IPS-18a (cell line): ENCODE data around the gene GINS2.

Experiments
- H3K27ac ChIP-seq: one replicate; pipeline ENCODE4 v1.5.1; 2013; ENCODE audit warnings: low read length
- H3K27me3 ChIP-seq: one replicate; pipeline ENCODE4 v1.6.1; 2013; ENCODE audit warnings: mild to moderate bottlenecking, low read length; ENCODE audit not compliant: control insufficient read depth, insufficient read depth
- H3K36me3 ChIP-seq: one replicate; pipeline ENCODE4 v1.6.1; 2013; ENCODE audit warnings: low read depth, low read length; ENCODE audit not compliant: control insufficient read depth
- H3K4me1 ChIP-seq: one replicate; pipeline ENCODE4 v1.6.1; 2013; ENCODE audit warnings: low read depth, low read length; ENCODE audit not compliant: control insufficient read depth
- H3K4me3 ChIP-seq: one replicate; pipeline ENCODE4 v1.5.1; 2013; ENCODE audit warnings: low read length
- H3K9ac ChIP-seq: one replicate; pipeline ENCODE4 v1.6.1; 2013; ENCODE audit warnings: mild to moderate bottlenecking, low read length, moderate library complexity
- H3K9me3 ChIP-seq: one replicate; pipeline ENCODE4 v1.6.1; 2013; ENCODE audit warnings: low read depth, low read length; ENCODE audit not compliant: control insufficient read depth

Gene GINS2

GRCh38 chr16:85649411-85650134 lies 39.2 kb downstream of the GINS2 start:
- Histone ChIP-seq H3K9me3 (no peaks in the 10 kb centered on the region), H3K27ac (no peak overlapping the region), H3K4me3 (no peak overlapping the region), H3K36me3 (peaks cover 11% of the 10 kb centered on the region), H3K9ac (no peak overlapping the region), H3K4me1 (no peaks in the 10 kb centered on the region), H3K27me3 (no peaks in the 10 kb centered on the region)

GRCh38 chr16:85648805-85649204 lies 39.9 kb downstream of the GINS2 start:
- H3K4me3 ChIP-seq: no peak overlapping the region
- H3K27me3 ChIP-seq: no peaks in the 10 kb centered on the region
- no peak overlapping the region for H3K9ac ChIP-seq
- no peaks in the 10 kb centered on the region for H3K9me3 ChIP-seq
- peaks cover 4% of the 10 kb centered on the region for H3K36me3 ChIP-seq
- no peak overlapping the region for H3K27ac ChIP-seq
- no peaks in the 10 kb centered on the region for H3K4me1 ChIP-seq

- no peak overlapping the region for H3K9ac ChIP-seq
- no peak overlapping the region for H3K27ac ChIP-seq
- H3K36me3 ChIP-seq: peaks cover 3% of the 10 kb centered on the region
- H3K27me3 ChIP-seq: no peaks in the 10 kb centered on the region
- H3K4me3 ChIP-seq: no peak overlapping the region
- no peaks in the 10 kb centered on the region for H3K9me3 ChIP-seq
- no peaks in the 10 kb centered on the region for H3K4me1 ChIP-seq
Observed at GRCh38 chr16:85648070-85648714, 40.6 kb downstream of the GINS2 start.

GRCh38 chr16:85646976-85647375 lies 41.8 kb downstream of the GINS2 start:
- no peak overlapping the region for H3K27ac ChIP-seq
- no peak overlapping the region for H3K4me3 ChIP-seq
- H3K9ac ChIP-seq: no peak overlapping the region
- H3K9me3 ChIP-seq: no peaks in the 10 kb centered on the region
- no peaks in the 10 kb centered on the region for H3K27me3 ChIP-seq
- peaks cover 3% of the 10 kb centered on the region for H3K36me3 ChIP-seq
- H3K4me1 ChIP-seq: no peaks in the 10 kb centered on the region

- Histone ChIP-seq H3K36me3 (peaks cover 3% of the 10 kb centered on the region), H3K27me3 (no peaks in the 10 kb centered on the region), H3K4me1 (no peaks in the 10 kb centered on the region), H3K27ac (no peak overlapping the region), H3K9ac (no peak overlapping the region), H3K4me3 (no peak overlapping the region), H3K9me3 (no peaks in the 10 kb centered on the region)
Observed at GRCh38 chr16:85646358-85646907, 42.3 kb downstream of the GINS2 start.

- Histone ChIP-seq H3K4me1 (no peaks in the 10 kb centered on the region), H3K27me3 (no peaks in the 10 kb centered on the region), H3K9me3 (no peaks in the 10 kb centered on the region), H3K9ac (no peak overlapping the region), H3K27ac (no peak overlapping the region), H3K4me3 (no peak overlapping the region), H3K36me3 (peaks cover 3% of the 10 kb centered on the region)
Observed at GRCh38 chr16:85645021-85645589, 43.6 kb downstream of the GINS2 start.

- H3K27me3 ChIP-seq: no peaks in the 10 kb centered on the region
- no peak overlapping the region for H3K4me3 ChIP-seq
- no peaks in the 10 kb centered on the region for H3K4me1 ChIP-seq
- no peak overlapping the region for H3K9ac ChIP-seq
- no peak overlapping the region for H3K27ac ChIP-seq
- no peaks in the 10 kb centered on the region for H3K9me3 ChIP-seq
- H3K36me3 ChIP-seq: peaks cover 2% of the 10 kb centered on the region
Observed at GRCh38 chr16:85644093-85644712, 44.6 kb downstream of the GINS2 start.

- Histone ChIP-seq H3K9me3 (no peaks in the 10 kb centered on the region), H3K36me3 (no peaks in the 10 kb centered on the region), H3K27me3 (no peaks in the 10 kb centered on the region), H3K27ac (no peak overlapping the region), H3K9ac (no peak overlapping the region), H3K4me1 (no peaks in the 10 kb centered on the region), H3K4me3 (no peak overlapping the region)
Observed at GRCh38 chr16:85643631-85644030, 45.1 kb downstream of the GINS2 start.

GRCh38 chr16:85642762-85643358 lies 45.9 kb downstream of the GINS2 start:
- Histone ChIP-seq H3K36me3 (no peaks in the 10 kb centered on the region), H3K27ac (no peak overlapping the region), H3K27me3 (no peaks in the 10 kb centered on the region), H3K9me3 (no peaks in the 10 kb centered on the region), H3K9ac (no peak overlapping the region), H3K4me1 (no peaks in the 10 kb centered on the region), H3K4me3 (no peak overlapping the region)

- H3K36me3 ChIP-seq: no peaks in the 10 kb centered on the region
- no peaks in the 10 kb centered on the region for H3K4me1 ChIP-seq
- no peak overlapping the region for H3K9ac ChIP-seq
- H3K27ac ChIP-seq: no peak overlapping the region
- H3K9me3 ChIP-seq: no peaks in the 10 kb centered on the region
- no peak overlapping the region for H3K4me3 ChIP-seq
- no peaks in the 10 kb centered on the region for H3K27me3 ChIP-seq
Observed at GRCh38 chr16:85641776-85642176, 47.0 kb downstream of the GINS2 start.

GRCh38 chr16:85641305-85641704 lies 47.4 kb downstream of the GINS2 start:
- Histone ChIP-seq H3K9me3 (no peaks in the 10 kb centered on the region), H3K27me3 (no peaks in the 10 kb centered on the region), H3K36me3 (no peaks in the 10 kb centered on the region), H3K4me1 (no peaks in the 10 kb centered on the region), H3K27ac (no peak overlapping the region), H3K9ac (no peak overlapping the region), H3K4me3 (no peak overlapping the region)
